ENCODE results near the gene DST. TPM values are rescaled to one million over a fixed set of nuclear protein-coding genes. Genes with fewer than 3 reads are reported as not detected.
"Not testable (repeated sequence)": the region's sequence is repeated elsewhere in the genome, so short reads cannot be mapped to it uniquely, and the experiment has no call there.

The DST gene
- total RNA-seq, 1 experiment from 2014 or later: 76.0 TPM

DNA sequence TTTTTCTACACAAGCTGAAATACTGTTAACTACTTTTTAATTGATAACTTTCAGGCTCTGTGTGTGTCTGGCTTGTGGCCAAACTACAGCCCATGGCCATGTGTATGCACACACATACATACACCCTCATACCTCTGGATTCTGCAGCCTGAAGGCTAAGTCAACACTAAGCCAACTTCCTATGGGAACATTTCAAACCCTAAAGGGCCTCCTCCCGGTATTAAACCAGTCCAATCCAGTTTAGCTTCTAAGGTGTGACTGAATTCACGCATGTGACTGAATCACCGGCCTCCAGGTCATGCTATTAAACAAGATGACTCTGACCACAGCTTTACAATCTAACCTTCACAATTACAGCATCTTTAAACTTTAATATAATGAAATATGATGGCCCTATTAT lies 20.7 kb upstream of the DST start:
- H3K9me3 ChIP-seq: no peaks in the 10 kb centered on the region
- Mint-ChIP-seq H3K27ac (ENCODE audit: unreplicated experiment) (no peak overlapping the region), H3K36me3 (ENCODE audit: insufficient read depth, unreplicated experiment) (no peaks in the 10 kb centered on the region), H3K9me3 (ENCODE audit: unreplicated experiment) (no peaks in the 10 kb centered on the region), H3K4me1 (ENCODE audit: low read depth, unreplicated experiment) (peaks cover 12% of the 10 kb centered on the region), H3K27me3 (ENCODE audit: insufficient read depth, unreplicated experiment) (no peaks in the 10 kb centered on the region), H3K4me3 (ENCODE audit: unreplicated experiment) (no peak overlapping the region)
- H3K27me3 ChIP-seq (replicated peaks; ENCODE audit: control insufficient read depth, insufficient read depth, low read length): no peaks in the 10 kb centered on the region
- peaks cover 19% of the 10 kb centered on the region for H3K4me1 ChIP-seq
- H3K36me3 ChIP-seq (ENCODE audit: control insufficient read depth, insufficient read depth, low read length): no peaks in the 10 kb centered on the region
- no peak for DNase-seq
- TF ChIP-seq, protein P1, sequence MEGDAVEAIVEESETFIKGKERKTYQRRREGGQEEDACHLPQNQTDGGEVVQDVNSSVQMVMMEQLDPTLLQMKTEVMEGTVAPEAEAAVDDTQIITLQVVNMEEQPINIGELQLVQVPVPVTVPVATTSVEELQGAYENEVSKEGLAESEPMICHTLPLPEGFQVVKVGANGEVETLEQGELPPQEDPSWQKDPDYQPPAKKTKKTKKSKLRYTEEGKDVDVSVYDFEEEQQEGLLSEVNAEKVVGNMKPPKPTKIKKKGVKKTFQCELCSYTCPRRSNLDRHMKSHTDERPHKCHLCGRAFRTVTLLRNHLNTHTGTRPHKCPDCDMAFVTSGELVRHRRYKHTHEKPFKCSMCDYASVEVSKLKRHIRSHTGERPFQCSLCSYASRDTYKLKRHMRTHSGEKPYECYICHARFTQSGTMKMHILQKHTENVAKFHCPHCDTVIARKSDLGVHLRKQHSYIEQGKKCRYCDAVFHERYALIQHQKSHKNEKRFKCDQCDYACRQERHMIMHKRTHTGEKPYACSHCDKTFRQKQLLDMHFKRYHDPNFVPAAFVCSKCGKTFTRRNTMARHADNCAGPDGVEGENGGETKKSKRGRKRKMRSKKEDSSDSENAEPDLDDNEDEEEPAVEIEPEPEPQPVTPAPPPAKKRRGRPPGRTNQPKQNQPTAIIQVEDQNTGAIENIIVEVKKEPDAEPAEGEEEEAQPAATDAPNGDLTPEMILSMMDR (IDR thresholded peaks at IDR 0.05; ENCODE audit: insufficient read depth in 1 of 2, low read depth in 1 of 2, low read length in 1 of 2, severe bottlenecking in 1 of 2, unreplicated experiment in 1 of 2): no peak
- H3K4me3 ChIP-seq (ENCODE audit: low read depth, low read length): no peak overlapping the region
- POLR2A ChIA-PET: no interaction called here
- CTCF ChIA-PET: no interaction called here
- no TSS peak for BruUV-seq (replicated peaks)
- intact Hi-C loops (cut with micrococcal nuclease; ENCODE audit: unreplicated experiment): no loop called here

DNA sequence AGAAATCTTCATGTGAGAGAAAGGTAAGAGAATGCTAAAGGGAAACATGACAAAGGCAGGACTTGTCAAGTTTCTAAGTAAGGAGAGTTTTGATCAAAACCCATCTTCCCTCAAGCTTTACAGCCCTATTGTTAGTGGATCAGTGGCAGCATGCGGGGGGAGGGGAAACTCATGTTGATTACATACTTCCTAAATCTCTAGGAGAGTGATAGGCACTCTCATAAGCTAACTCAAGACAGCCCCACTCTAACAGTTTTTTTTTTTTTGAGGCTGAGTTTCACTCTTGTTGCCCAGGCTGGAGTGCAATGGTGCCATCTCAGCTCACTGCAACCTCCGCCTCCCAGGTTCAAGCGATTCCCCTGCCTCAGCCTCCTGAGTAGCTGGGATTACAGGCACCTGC lies 18.6 kb upstream of the DST start:
- H3K4me1 ChIP-seq: peaks cover 22% of the 10 kb centered on the region
- H3K36me3 ChIP-seq (ENCODE audit: control insufficient read depth, insufficient read depth, low read length); H3K27me3 Mint-ChIP-seq (ENCODE audit: insufficient read depth, unreplicated experiment); DNase-seq; H3K9me3 Mint-ChIP-seq (ENCODE audit: unreplicated experiment); H3K9me3 ChIP-seq; H3K4me3 ChIP-seq (ENCODE audit: low read depth, low read length); intact Hi-C loops (cut with micrococcal nuclease; ENCODE audit: unreplicated experiment); H3K27me3 ChIP-seq (replicated peaks; ENCODE audit: control insufficient read depth, insufficient read depth, low read length); BruUV-seq (replicated peaks); CTCF ChIA-PET; H3K36me3 Mint-ChIP-seq (ENCODE audit: insufficient read depth, unreplicated experiment); H3K4me3 Mint-ChIP-seq (ENCODE audit: unreplicated experiment); H3K27ac Mint-ChIP-seq (ENCODE audit: unreplicated experiment); POLR2A ChIA-PET: not testable (repeated sequence)
- H3K4me1 Mint-ChIP-seq (ENCODE audit: low read depth, unreplicated experiment): peaks cover 12% of the 10 kb centered on the region

DNA sequence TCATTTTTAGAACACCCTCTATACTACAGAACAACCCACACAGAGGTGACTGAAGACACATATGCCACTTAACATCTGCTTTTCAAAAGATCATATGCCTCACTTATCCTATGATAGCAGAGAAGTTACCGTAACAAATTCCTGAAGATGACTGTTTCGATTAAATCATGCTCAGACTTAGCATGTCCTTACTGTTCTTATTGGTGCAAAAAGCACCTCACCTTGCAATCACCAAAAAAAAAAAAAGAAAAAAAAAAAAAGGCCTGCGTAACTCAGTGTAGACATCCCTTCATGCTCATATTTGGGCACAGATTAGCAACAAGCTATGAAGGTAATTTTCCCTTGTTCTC lies 17.7 kb upstream of the DST start:
- DNase-seq: no peak
- Histone ChIP-seq H3K4me1 (peaks cover 22% of the 10 kb centered on the region), H3K9me3 (no peaks in the 10 kb centered on the region), H3K36me3 (ENCODE audit: control insufficient read depth, insufficient read depth, low read length) (no peaks in the 10 kb centered on the region), H3K4me3 (ENCODE audit: low read depth, low read length) (no peak overlapping the region), H3K27me3 (replicated peaks; ENCODE audit: control insufficient read depth, insufficient read depth, low read length) (no peaks in the 10 kb centered on the region)
- CTCF ChIA-PET: no interaction called here
- POLR2A ChIA-PET: no interaction called here
- Mint-ChIP-seq H3K4me1 (ENCODE audit: low read depth, unreplicated experiment) (peaks cover 19% of the 10 kb centered on the region), H3K9me3 (ENCODE audit: unreplicated experiment) (no peaks in the 10 kb centered on the region), H3K4me3 (ENCODE audit: unreplicated experiment) (no peak overlapping the region), H3K36me3 (ENCODE audit: insufficient read depth, unreplicated experiment) (peaks cover 5% of the 10 kb centered on the region), H3K27me3 (ENCODE audit: insufficient read depth, unreplicated experiment) (no peaks in the 10 kb centered on the region), H3K27ac (ENCODE audit: unreplicated experiment) (no peak overlapping the region)
- TF ChIP-seq, protein P1 (IDR thresholded peaks at IDR 0.05; ENCODE audit: insufficient read depth in 1 of 2, low read depth in 1 of 2, low read length in 1 of 2, severe bottlenecking in 1 of 2, unreplicated experiment in 1 of 2): no peak
- no TSS peak for BruUV-seq (replicated peaks)
- intact Hi-C loops (cut with micrococcal nuclease; ENCODE audit: unreplicated experiment): no loop called here

DNA sequence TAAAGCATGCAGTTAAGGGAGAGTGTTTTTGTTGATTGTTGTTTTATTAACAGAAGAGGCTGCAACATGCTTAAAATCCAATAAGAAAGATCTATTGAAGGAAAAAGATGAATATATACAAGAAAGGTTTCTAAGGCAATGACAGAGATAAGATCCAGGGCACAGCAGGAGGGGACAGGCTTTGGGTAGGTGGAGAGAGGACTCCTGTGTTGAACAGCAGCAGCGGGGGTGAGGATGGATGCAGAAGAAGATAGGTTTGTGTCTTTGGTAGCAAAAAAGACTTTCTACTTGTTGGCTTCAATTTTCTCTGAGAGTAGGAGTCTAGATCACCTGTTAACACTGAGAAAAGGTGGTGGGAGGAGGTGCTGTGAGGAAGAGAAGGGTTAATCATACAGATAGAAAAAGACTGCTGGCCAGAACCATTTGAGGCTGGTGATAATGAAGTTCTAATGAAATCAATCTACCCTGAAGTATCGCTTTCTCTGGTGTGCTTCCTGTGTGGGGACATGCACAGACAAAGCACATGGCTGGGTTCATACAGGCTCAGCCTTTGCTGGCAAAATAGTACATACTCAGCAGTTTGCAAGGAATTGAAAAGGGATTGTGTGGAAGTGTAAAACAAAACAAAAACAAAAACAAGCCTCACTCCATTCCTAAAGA lies 17.2 kb upstream of the DST start:
- H3K4me1 Mint-ChIP-seq (ENCODE audit: low read depth, unreplicated experiment): peaks cover 16% of the 10 kb centered on the region
- no peak overlapping the region for H3K27ac Mint-ChIP-seq (ENCODE audit: unreplicated experiment)
- Histone ChIP-seq H3K4me3 (ENCODE audit: low read depth, low read length) (no peak overlapping the region), H3K9me3 (no peaks in the 10 kb centered on the region), H3K27me3 (replicated peaks; ENCODE audit: control insufficient read depth, insufficient read depth, low read length) (no peaks in the 10 kb centered on the region), H3K36me3 (ENCODE audit: control insufficient read depth, insufficient read depth, low read length) (no peaks in the 10 kb centered on the region), H3K4me1 (peaks cover 17% of the 10 kb centered on the region)
- peaks cover 6% of the 10 kb centered on the region for H3K36me3 Mint-ChIP-seq (ENCODE audit: insufficient read depth, unreplicated experiment)
- no peaks in the 10 kb centered on the region for H3K9me3 Mint-ChIP-seq (ENCODE audit: unreplicated experiment)
- BruUV-seq (replicated peaks): no TSS peak
- POLR2A ChIA-PET: no interaction called here
- intact Hi-C loops (cut with micrococcal nuclease; ENCODE audit: unreplicated experiment): no loop called here
- TF ChIP-seq, protein P1 (IDR thresholded peaks at IDR 0.05; ENCODE audit: insufficient read depth in 1 of 2, low read depth in 1 of 2, low read length in 1 of 2, severe bottlenecking in 1 of 2, unreplicated experiment in 1 of 2): no peak
- no peak for DNase-seq
- CTCF ChIA-PET: no interaction called here
- no peak overlapping the region for H3K4me3 Mint-ChIP-seq (ENCODE audit: unreplicated experiment)
- no peaks in the 10 kb centered on the region for H3K27me3 Mint-ChIP-seq (ENCODE audit: insufficient read depth, unreplicated experiment)

Data from Caco-2 (cell line).